GM18868 (cell line): ENCODE results near the gene RBPMS2.
"Not testable (repeated sequence)": the region's sequence is repeated elsewhere in the genome, so short reads cannot be mapped to it uniquely, and the experiment has no call there.

Experiments used
- ATAC-seq: cut with Tn5 transposase; IDR thresholded peaks from one replicate; pipeline ENCODE4 v1.9.1; 2021; ENCODE audit warnings: mild to moderate bottlenecking, moderate library complexity; ENCODE audit not compliant: unreplicated experiment

Gene RBPMS2

DNA sequence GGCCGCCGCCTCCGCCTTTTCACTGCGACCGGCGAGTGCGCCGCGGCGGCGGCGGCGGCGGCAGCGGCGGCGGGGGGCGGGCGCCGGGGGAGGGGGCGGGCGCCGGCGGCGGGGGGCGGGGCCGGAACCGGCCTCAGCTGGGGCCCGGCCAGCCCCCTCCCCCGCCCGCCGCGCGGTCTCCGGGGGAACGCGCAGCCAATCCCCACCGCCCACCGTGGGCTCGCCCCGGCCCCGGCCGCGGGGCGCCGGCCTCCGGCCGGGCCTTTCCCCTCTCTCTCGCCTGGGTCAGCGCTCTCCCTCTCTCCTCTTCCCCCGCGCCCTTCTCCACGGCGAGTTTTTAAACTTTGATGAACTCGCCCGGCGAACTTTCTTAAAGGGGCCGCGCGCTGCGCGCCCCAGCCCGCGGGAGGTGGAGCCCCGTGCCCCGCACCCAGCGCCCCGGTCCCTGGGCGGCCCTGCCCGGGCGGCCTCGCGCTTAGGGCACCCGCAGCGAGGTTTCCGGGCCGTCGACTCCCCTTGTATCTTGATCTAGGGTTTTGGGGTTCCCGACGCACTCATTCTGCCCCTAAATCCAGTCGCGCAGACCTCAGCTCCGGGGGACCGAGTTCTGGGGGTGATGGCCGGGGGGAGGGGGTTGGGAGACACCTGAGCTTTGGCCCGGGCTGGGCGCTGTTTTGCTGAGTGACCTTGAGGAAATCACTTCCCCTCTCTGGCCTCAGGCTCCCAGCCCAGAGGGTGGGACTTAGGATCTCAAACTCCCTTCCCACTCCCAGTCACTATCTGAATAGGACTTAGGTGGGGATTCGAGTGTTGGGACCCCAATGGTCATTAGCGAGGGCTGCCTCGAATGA lies at the start of gene RBPMS2:
Gene RBPMS2, minus strand, starts transcription at position 39 of the 851 bp plus-strand sequence. CDS start 270 bp downstream, outside the sequence.
- no peak for ATAC-seq

GRCh38 chr15:64824929-64825430 lies 49.6 kb upstream of the RBPMS2 start:
- ATAC-seq: no peak

GRCh38 chr15:64816452-64816851 lies 41.1 kb upstream of the RBPMS2 start:
- ATAC-seq: no peak

- not testable (repeated sequence) for ATAC-seq
Observed at GRCh38 chr15:64814965-64815364, 39.6 kb upstream of the RBPMS2 start.

GRCh38 chr15:64814283-64814682 lies 38.9 kb upstream of the RBPMS2 start:
- ATAC-seq: not testable (repeated sequence)

DNA sequence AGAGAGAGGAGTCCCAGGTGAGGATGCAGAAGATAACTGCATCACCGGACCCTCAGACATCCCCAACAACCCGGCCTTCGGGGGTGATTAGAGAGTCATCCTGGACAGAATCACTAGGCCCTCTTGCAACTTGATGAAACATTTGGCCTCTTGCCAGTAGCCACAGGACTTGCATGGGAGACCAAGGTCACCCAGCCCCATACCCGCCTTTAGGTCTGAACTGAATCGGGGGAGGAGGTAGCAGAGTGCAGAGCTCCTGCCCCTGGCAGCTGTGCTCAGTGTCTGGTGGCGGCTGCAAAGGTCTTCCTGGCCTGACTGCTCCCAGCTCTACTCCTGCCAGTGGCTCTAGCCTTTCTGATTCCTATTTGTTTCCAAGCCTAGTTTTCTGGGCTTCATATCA lies 37.7 kb upstream of the RBPMS2 start:
- ATAC-seq: no peak

DNA sequence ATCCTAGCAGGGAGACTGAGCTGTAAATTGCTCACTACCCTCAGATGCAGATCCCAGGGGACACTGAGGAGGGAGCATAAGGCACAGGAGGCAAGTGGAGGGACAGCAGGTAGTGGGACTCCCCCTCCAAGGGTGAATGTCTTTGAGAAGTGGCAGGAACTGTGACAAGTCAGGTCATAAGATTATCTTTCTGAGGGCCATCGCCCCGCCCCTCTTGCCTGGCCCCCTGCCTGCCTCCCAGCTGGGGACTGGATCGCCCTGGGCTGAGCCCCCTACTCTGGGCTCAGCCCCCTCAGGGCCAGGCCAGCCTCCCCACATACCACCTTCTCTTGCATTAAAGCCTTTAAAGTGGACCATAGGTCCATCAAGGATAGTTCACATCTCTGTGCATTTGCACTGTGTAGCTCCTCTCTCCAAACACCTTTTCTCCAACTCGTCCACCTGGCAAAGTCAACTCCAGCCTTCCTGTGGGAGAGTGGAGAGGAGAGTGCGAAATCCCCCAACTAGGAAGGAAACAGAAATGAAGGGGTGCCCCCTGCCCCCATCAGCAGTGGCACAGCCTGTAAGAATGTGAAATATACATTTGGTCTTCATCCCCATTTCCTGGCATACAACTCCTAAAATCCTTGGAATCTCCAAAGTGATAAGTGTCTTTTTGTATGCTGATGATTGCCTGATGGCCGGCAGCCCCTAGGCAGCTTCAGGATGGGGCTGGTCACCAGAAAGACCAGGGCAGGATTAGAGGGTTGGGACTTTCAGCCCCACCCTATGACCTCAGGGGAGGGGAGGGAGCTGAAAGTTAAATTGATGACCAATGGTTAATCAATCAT lies 35.3 kb upstream of the RBPMS2 start:
- no peak for ATAC-seq

DNA sequence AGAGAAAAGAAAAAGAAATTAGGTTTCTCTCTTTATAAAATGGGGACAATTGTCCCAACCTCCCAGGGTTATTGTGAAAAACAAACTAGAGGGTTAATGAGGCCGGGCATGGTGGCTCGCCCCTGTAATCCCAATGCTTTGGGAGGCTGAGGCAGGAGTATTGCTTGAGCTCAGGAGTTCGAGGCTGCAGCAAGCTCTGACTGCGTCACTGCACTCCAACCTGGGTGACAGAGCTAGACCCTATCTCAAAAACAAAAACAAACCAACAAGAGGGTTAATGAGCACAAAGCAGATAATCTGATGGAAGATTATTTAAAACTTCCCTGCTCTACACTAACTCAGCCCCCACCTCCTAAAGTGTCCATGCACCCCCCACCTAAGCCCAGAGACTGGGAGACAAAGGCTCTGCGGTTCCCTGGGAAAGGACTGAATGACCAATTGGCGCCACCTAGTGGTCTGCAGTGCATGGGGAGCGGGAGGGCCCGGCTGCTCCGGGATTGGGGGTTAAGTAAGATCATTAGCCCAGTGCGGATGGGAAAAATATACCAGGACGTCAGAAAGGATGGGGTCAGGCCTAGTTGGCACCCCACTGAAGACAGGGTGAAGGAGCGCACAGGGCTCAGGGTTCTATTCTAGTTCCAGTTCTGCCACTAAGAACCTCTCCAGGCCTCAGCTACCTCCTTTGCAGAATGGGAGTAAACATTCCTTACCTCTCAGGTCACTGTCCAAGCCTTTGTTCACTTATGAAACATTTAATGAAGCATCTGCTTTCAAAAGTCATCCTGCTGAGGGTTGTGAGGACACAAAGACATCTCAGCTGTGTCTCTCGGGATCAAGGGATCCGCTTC lies 34.5 kb upstream of the RBPMS2 start:
- ATAC-seq: no peak

DNA sequence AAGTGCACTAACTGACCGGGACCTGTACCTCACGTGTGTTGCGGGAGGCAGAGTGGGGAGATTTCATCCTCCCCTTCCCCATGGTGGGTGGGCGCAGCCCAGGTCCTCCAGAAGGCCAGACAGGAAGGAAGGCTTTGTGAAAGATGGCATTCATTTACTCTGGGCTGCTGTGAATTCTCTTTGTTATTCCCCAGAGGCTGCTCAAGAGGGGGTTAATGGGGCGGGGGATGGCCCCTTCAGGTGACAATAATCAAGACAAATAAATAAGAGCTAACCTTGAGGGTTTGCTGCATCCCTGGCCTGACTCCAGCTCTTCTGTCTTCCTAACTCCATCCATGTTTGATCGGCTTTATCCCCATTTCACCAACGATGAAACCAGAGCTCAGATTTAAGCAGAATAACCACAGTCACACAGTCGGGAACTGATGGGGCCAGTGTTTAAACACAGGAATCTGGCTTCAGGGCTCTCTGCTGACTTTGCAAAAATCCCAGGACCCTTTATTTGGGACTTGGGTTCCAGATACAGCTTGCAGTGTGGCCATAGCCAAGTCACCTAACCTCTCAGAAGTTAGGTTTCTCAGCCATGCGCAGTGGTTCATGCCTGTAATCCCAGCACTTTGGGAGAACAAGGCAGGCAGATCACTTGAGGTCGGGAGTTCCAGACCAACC lies 33.5 kb upstream of the RBPMS2 start:
- ATAC-seq: no peak

GRCh38 chr15:64807751-64808222 lies 32.4 kb upstream of the RBPMS2 start:
- no peak for ATAC-seq

DNA sequence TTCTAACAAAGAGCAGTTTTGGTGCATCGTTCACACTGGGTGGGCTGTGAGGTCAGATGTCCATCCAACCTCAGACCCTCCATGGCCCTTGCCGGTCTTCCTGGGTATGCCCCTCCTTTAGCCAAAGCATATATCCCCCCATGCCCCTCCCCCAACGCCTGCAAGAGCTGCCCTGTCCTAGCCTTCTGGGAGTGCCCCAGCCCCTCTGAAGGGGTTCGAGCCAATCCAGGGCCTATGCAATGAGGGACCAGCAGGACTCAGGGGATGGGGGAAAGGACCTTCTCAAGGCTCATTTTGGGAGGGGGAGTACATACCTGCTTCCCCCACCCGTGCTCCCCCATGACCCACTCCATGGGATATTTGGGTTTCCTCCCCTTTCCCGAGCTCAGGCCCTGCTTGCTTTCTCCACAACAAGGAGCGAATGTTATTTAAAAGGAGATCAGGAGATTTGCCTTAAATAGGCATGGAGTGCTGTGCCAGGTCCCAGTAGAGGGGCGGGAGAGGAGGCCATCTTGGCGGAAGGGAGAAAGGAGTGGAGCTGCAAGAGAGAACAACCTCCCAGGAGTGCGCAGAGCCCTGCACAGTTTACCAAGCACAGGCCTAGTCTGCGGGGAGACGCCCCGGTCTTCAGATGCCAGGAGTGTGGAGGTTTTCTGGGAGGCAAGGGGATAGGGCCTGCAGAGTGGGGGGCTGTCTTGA lies 31.8 kb upstream of the RBPMS2 start:
- no peak for ATAC-seq

DNA sequence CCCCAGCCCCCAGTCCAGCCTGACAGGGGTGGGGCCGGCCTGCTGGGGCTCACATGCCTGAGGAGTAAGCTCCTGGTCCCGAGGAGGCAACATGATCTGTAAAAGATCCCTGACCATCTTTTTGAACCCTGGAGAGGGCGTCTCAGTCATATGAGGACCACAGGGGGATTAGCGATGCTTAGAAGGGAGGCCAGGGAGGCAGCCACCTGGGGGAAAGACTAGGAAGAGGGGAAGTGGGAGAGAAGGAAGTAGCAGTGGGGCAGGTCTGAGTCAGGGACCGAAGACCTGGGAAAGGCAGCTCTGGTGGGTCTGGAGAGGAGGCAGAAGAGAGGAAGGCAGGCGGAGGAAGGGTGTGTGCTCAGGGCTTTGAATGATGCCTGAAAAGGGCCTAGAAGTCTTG lies 31.1 kb upstream of the RBPMS2 start:
- no peak for ATAC-seq

- ATAC-seq: no peak
Observed at GRCh38 chr15:64804619-64805018, 29.2 kb upstream of the RBPMS2 start.

DNA sequence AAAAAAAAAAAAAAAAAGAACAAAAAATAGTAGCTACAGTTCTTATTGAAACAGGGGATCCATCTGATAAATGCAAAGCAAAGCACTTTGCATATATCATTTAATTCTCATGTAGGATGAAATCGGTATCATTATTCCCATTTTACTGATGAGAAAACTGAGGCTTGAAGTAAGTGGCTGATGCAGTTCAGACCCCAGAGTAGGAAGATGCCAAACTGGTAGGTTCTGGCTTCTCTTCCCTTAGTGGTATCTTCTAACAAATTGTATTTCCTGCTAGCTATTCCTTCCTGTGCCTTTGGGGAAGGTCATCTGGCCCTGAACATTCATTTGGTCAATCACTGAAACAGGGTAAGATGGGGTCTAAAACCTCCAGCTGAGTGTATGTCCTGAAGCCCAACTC lies 28.1 kb upstream of the RBPMS2 start:
- ATAC-seq: no peak

DNA sequence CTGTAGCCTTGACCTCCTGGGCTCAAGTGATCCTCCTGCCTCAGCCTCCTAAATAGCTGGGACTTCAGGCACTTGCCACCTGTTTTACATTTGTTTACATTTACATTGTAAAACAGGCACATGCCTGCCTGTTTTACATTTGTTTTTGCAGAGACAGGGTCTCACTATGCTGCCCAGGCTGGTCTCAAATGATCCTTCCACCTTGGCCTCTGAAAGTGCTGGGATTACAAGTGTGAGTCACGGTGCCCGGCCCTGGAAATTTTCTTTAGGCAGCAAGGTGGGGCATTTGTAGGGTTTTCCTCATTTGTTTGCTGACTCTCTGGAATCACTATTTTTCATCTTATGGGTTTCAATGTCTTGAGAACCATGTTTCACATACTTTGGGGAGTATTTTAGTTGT lies 25.1 kb upstream of the RBPMS2 start:
- ATAC-seq: no peak

GRCh38 chr15:64798905-64799304 lies 23.5 kb upstream of the RBPMS2 start:
- ATAC-seq: not testable (repeated sequence)

DNA sequence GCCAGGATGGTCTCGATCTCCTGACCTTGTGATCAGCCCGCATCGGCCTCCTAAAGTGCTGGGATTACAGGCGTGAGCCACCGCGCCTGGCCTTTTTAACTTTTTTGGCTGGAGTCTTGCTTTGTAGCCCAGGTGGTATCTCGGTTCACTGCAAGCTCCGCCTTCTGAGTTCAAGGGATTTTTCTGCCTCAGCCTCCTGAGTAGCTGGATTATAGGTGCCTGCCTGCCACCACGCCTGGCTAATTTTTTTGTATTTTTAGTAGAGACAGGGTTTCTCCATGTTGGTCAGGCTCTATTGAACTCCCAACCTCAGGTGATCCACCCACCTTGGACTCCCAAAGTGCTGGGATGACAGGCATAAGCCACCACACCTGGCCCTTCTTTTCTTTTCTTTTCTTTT lies 20.5 kb upstream of the RBPMS2 start:
- ATAC-seq: not testable (repeated sequence)

- ATAC-seq: not testable (repeated sequence)
Observed at GRCh38 chr15:64795299-64795698, 19.9 kb upstream of the RBPMS2 start.

DNA sequence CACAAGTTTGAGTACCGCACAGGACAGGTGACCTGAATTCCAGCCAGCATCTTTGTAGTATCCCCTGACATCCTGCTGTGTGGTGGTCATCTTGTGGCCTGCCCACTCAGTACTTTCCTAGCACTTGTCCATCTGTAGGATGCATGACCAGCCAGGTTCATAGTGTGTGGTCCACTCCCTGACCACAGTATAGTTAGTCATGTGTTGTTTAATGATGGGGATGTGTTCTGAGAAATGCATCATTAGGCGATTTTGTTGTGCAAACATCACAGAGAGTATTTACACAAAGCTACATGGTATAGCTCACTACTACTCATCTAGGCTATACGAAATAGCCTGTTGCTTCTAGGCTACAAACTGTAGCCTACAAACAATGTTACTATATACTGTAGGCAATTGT lies 16.9 kb upstream of the RBPMS2 start:
- no peak for ATAC-seq

DNA sequence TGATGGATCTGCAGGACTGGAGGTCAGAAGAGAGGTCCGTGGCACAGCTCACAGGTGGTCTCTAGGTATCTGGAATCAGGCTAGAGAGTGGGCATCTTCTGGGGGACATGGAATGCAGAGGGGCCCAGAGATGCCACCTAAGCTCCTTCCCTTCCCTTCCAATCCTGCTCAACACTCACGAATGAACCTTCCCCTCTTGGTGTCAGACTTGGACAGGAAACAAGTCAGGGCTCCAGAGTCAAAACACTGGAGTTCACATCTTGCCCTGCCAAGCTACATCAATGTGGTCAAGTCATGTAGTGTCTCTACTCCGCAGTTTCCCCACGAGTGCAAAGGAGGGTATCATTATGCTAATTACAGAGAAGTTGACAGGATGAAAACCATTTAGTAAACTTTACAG lies 16.0 kb upstream of the RBPMS2 start:
- no peak for ATAC-seq
